A172 (cell line): ENCODE data around the gene TAS1R3. TPM values are rescaled to one million over a fixed set of nuclear protein-coding genes. Genes with fewer than 3 reads are reported as not detected.

Experiments
- DNase-seq: peaks from one replicate; pipeline ENCODE4 v3.0.0-alpha.2; 2015; ENCODE audit warnings: low spot score
- total RNA-seq: library from RNA; depleted of rRNA; stranded (reverse); fragments of >200 nt; shearing (Covaris generic); gene quantifications from 2 replicates; pipeline ENCODE4 v1.2.3, GENCODE V29; 2014; rRNA removed

TAS1R3 gene
- total RNA-seq = 0.22 and 0.33 TPM in 2 replicates

GRCh38 chr1:1331068-1331965 is at the start of gene TAS1R3:
TSS of gene TAS1R3 (plus strand) at chr1:1331280. CDS start at chr1:1331346, 66 bp downstream.
- no peak for DNase-seq

GRCh38 chr1:1281533-1282321 is 49.4 kb upstream of the TAS1R3 start:
- peak; percentile 64 for DNase-seq

- DNase-seq = peak; percentile 26
Measured at GRCh38 chr1:1282998-1283397, 48.1 kb upstream of the TAS1R3 start.

DNA sequence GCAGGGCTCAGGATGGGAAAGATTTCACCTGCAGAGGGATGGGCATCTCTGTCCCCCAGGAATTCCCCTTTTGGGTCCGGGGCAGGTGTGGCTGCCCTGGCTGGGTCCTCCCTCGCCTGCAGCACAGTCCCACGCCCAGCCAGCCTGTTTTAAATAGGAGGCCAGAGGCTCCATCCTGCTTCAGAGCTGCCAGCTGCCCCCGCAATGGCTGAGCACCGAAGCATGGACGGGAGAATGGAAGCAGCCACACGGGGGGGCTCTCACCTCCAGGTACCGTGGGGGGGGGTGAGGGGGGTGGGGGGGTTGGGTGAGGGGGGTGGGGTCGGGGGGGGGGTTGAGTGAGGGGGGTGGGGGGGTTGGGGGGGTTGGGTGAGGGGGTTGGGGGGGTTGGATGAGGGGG is 47.3 kb upstream of the TAS1R3 start:
- DNase-seq = no peak

- DNase-seq = no peak
Measured at GRCh38 chr1:1284221-1285101, 46.6 kb upstream of the TAS1R3 start.

DNA sequence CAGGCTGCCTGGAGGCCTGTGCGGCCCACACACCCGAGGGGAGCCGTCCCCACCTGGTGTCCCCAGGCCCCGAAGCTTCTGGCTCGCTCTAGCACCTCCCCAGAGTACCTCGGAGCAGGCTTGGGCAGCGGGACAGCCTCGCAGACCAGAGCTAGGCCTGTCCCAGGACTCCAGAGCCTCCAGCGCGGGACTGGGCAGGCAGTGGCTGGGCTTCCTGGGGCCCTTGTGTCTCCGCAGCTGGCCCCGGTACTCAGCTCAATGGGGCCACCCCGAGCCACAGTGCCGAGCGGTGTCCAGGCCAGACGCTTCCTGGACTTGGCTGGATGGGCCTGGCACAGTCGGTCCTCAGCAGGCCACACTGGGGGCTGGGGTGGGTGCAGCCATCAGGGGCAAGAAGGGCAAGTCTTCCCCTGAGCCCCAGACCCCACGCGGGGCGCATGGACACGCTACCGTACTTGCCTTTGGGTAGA is 45.9 kb upstream of the TAS1R3 start:
- DNase-seq = no peak

- no peak for DNase-seq
Measured at GRCh38 chr1:1285611-1286311, 45.3 kb upstream of the TAS1R3 start.

- DNase-seq = no peak
Measured at GRCh38 chr1:1286313-1287261, 44.5 kb upstream of the TAS1R3 start.

DNA sequence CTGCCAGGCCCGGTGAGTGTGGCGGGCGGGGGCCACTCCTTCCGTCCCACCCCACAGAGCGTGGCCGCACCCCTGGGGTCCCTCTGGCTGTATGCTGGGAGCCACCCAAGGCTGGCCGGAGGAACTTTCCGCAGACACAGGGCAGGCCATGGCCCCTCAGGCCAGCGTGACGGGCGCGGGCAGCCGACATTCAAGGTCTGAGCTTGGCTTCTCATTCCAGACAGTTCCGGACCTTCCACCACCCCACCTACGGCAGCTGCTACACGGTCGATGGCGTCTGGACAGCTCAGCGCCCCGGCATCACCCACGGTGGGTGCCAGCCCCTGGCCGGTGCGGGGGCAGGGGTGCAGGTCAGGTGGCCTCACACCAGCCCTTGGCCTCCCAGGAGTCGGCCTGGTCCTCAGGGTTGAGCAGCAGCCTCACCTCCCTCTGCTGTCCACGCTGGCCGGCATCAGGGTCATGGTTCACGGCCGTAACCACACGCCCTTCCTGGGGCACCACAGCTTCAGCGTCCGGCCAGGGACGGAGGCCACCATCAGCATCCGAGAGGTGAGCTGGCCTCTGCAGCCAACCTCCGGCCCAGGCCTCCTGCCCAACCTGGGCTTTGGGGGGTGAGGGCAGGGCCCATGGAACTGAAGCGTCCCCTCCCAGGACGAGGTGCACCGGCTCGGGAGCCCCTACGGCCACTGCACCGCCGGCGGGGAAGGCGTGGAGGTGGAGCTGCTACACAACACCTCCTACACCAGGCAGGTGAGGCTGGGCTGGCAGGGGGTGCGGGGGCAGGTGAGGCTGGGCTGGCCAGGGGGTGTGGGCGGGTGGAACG is 43.6 kb upstream of the TAS1R3 start:
- DNase-seq = no peak

DNA sequence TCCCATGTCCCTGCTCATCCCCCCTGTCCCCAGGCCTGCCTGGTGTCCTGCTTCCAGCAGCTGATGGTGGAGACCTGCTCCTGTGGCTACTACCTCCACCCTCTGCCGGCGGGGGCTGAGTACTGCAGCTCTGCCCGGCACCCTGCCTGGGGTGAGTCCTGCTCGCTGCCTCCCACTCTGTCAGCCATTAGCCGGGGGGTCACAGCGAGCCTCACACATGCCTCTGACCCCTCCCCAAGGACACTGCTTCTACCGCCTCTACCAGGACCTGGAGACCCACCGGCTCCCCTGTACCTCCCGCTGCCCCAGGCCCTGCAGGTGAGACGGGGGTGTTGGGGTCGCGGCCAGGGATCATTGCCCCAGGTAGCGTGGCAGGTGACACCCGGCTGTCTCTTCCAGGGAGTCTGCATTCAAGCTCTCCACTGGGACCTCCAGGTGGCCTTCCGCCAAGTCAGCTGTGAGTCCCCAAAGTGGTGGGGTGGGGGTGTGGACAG is 40.8 kb upstream of the TAS1R3 start:
- no peak for DNase-seq

GRCh38 chr1:1291023-1291528 is 40.0 kb upstream of the TAS1R3 start:
- no peak for DNase-seq

DNA sequence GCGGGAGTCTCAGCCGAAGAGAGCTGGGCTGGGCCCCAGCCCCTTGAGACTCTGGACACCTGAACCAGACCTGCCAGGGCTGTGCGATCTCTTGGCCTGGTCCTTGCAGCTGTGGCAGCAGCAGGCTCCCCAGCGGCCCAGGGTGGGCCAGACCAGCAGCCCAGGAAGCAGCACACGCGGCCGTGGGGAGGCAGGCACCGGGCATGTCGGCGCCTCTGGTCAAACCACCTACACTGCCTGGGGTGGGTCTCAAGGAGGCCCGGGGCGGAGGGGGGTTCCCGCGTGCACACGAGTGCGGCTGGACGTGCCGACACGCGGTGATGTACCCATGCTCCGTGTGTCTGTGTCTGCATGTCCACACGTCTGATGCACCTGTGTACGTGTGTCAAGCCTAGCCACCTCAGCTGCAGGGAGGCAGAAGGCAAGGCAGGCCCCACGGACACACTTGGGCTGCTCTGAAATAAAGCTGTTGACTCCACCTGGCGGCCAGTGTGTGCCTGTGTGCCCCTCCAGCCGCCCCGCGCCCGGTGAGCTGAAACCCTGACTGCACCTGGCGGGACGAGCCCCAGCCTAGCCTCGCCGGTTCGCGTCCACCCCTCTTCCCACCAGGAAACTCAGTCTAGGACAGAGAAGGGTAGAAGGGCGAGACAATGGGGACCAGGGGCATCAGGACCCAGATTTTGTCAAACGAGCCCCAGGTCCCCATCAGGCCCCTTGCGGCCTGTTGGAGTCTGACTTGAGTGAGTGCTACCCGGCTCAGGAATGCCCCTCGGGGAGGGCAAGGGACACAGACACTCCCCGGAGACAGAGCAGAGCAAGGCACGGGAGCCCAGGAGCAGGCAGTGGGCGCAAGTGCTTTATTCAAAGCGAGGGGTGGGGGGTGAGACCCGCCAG is 39.3 kb upstream of the TAS1R3 start:
- no peak for DNase-seq

DNA sequence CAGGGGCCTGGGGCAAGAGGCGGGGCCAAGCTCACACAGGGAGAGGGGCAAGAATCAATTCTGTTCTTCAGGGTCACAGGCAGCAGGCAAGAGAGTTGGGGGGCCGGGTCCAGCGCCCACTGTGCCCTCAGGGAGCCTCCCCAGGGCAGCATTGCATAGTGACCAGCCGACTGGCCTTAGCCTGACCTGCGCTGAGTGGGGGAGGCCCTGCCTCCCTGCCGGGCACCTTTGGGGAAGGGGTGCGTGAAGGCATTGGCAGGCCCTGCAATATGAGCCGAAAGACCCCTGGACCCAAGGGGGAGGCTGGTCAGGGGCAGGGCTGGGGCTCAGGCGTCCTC is 38.7 kb upstream of the TAS1R3 start:
- no peak for DNase-seq

DNA sequence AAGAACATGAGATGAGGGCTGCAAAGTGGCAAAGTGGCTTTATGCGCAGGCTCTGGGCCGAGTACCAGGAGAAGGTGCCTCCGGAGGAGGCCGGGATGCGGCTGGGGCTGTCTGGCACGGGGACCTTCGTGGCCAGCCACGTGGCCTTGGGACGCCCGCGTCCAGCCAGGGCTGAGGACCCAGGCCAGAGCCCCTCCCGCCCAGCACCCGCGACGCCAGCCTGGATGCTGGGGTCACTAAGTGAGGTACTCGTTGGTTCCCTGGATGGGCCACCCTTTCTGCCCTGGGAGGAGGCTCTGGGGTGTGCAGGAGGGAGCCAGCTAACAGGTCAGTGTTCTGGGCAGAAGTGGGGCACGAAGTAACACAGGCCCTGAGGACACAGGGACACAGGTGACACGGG is 38.2 kb upstream of the TAS1R3 start:
- no peak for DNase-seq

DNA sequence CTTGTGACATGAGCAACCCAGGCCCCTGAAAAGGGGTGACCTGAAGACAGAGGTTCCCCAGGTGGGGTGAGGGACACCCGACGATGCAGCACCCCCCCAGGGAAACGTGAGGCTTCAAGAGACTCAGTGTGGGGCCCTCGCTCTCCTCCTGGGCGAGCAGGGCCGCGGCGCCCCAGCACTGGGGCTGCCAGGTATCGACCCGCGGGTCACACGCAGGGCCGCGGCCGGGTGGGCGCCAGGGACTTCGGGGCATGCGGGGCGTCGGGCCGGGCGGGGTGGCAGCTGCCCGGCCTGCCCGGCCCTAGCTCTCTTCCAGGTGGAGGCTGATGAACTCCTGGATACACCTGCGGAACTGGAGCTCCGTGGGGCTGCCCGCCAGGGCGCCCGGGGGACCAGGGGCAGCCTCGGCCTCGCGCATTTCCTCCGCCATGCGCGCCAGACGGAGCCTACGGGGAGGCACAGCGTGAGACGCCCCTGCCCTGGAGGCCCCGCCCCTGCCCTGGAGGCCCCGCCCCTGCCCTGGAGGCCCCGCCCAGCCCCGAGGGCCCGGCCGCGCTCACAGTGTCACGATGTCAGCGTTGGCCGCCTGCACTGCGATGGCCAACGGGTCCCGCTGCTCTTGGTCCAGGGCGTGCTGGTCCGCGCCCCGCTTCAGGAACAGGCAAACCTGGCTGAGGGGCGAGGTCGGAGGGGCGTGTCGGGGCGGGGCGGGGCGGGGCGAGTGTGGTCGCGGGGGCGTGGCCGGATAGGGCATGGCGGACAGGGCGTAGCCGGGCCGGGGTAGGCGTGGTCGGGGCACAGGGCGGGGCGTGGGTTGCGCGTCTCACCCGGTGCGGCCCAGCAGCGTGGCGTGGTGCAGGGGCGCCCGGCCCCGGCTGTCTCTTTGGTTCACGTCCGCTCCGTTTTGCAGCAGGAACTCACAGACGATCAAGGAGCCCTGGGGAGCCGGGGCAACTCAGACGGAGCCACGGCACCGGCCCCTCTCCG is 37.5 kb upstream of the TAS1R3 start:
- no peak for DNase-seq

GRCh38 chr1:1294250-1294890 is 36.7 kb upstream of the TAS1R3 start:
- DNase-seq = no peak
